GM18870 (cell line): ENCODE data around the gene NDUFV2.

Experiments
- ATAC-seq: cut with Tn5 transposase; IDR thresholded peaks from one replicate; pipeline ENCODE4 v1.9.1; 2021; ENCODE audit warnings: moderate library complexity; ENCODE audit not compliant: unreplicated experiment

Gene NDUFV2

GRCh38 chr18:9117980-9118841 lies 15.7 kb downstream of the NDUFV2 start:
- ATAC-seq: no peak

- ATAC-seq: no peak
These were observed 18.3 kb downstream of the NDUFV2 start for GRCh38 chr18:9120796-9121195.

DNA sequence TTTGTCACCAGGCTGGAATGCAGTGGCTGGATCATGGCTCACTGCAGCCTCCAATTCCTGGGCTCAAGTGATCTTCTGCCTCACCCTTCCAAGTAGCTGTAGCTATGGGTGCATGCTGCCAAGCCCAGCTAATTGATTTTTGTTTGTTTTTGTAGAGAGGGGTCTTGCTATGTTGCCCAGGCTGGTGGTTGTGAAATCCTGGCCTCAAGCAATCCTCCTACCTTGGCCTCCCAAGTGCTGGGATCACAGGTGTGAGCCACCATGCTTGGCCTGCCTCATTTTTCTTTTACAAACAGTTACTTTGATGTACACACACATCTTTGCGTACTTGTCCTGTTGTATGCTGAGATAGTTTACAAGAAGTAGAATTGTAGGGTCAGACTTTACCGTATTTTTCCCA lies 21.0 kb downstream of the NDUFV2 start:
- ATAC-seq: no peak

DNA sequence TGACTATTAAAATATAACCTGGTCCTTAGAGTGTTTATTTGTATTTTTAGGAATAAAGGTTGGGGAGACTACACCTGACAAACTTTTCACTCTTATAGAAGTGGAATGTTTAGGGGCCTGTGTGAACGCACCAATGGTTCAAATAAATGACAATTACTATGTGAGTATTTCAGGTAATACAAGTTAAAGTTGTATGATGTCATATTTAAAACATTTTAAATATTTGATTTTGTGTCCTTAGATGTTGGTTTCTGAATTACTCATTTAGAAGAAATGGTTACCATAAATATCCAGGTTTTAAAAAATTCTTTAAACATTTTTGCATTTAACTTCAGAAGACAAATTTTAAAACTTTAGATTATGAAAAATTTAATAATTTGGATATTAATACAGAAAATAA lies 22.3 kb downstream of the NDUFV2 start:
- no peak for ATAC-seq

- ATAC-seq: no peak
These were observed 23.8 kb downstream of the NDUFV2 start for GRCh38 chr18:9126337-9126736.

GRCh38 chr18:9130195-9130594 lies 27.7 kb downstream of the NDUFV2 start:
- no peak for ATAC-seq

DNA sequence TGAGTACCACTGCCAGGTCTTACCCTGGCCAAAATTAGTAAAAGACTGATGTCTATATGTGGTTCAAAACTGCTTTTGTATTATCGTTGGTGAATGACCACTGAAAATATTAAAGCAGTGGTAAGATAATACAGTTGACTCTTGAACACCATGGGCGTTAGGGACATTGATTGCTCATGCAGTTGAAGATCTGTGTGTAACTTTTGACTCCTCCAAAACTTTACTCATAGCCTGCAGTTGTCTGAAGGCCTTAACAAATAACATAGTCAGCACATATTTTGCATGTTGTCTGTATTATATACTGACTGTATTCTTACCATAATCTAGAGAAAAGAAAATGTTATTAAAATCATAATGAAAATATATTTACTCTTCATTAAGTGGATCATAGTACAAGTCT lies 28.3 kb downstream of the NDUFV2 start:
- ATAC-seq: no peak

- no peak for ATAC-seq
These were observed 30.1 kb downstream of the NDUFV2 start for GRCh38 chr18:9132628-9133027.

DNA sequence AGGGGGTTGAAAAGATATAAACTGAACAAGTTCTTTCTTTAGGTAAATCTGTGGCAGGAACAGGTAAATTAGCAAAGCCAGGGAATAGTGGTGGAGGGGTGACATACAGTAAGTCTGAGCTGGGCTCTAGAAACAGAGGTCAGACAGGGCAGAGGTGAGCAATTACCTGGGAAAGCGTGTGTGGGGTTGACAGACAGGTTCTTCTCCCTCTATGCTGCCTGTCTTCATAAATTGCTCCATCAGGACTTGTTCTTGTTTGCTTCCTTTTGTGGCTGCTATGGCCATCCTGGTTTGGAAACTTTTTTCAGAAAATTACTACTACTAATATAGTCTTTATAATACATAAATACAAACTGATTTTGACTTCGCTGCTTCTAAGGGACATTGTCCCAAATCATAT lies 30.7 kb downstream of the NDUFV2 start:
- no peak for ATAC-seq

- no peak for ATAC-seq
These were observed 32.8 kb downstream of the NDUFV2 start for GRCh38 chr18:9135081-9135911.

DNA sequence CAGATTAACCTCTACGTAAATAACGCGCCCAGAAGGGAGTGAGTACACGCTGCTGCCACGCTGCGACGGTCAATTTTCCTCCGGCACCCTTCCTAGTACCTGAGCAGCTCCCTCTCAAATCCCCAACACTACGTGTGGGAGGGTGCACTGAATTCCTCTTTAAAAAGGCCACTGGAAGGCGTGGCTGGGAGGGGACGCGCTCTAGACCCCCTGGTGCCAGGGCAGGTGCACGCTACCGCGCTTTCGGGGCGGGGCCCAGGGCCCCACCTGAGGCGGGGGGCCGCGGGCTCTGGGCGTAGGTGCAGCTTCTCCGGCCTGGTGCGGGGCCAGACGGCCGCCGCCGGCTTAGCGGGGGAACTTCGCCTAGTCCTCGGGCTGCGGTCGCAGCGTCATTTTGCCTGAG lies 33.4 kb downstream of the NDUFV2 start:
- ATAC-seq: peak; percentile 20

- ATAC-seq: peak; percentile 60
These were observed 34.0 kb downstream of the NDUFV2 start, which contains the start of gene ANKRD12 for GRCh38 chr18:9136315-9137155. Gene ANKRD12, plus strand, starts transcription at chr18:9136781. Its CDS starts 45,652 bp downstream, at chr18:9182433.

- peak; percentile 11 for ATAC-seq
These were observed 34.9 kb downstream of the NDUFV2 start for GRCh38 chr18:9137168-9138066.

- ATAC-seq: no peak
These were observed 37.0 kb downstream of the NDUFV2 start for GRCh38 chr18:9139400-9140039.

DNA sequence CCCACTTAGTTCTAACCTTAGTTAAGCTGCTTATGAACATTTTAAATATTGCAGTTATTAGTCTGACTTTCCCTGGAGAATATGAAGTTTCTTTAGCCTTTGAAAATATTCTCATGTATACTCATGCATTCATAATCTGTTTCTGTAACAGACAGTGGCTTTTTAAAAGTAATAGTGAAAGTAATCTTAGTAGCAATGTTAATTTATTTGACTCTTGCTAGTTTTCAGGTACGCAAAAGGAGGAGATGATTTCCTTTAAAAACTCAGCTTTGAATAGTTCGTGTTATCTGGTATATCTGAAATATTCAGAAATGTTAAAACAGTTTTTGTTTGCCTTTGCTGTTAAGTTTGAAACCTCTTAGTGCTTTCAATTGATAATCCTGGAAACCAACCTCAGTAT lies 37.9 kb downstream of the NDUFV2 start:
- ATAC-seq: no peak

DNA sequence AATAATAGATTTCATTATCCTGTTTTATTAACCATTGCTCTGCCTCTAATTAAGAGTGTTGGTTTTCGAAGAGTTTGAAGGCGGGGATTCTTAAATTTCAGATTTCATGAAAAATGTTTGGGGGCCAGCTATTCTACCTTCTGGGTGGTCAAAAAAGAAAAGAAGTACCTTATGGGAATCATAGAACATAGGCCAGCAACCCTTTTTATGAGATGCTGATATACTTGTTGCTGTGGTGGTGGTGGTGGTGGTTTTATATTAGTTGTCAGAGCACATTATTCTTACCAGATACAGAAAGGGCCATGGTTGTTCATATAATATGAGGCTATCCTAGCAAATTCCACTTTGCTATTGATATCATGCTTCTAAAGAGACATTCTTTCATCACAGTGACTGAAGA lies 38.5 kb downstream of the NDUFV2 start:
- ATAC-seq: no peak

GRCh38 chr18:9146224-9146623 lies 43.7 kb downstream of the NDUFV2 start:
- no peak for ATAC-seq

GRCh38 chr18:9147440-9148202 lies 45.1 kb downstream of the NDUFV2 start:
- ATAC-seq: no peak

DNA sequence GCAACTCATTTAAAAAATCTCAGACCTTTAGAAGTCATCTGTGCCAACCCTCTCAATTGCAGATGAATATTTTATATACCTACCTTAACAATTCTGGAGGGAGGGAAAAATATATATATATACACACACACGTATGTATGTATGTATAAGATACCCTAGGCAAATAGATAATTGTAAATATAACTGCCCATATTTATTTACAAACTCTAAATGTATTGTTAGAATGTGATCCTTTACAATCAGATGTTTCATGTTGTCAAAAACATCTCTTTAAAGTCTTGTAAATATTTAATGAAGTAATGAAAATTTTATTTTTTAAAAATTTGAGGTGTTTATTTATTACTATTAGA lies 45.7 kb downstream of the NDUFV2 start:
- ATAC-seq: no peak
